ENCODE data around the gene TUB.
A peak's percentile ranks its signal among the peaks of the same experiment; 100 is the strongest.

TUB gene, protein sequence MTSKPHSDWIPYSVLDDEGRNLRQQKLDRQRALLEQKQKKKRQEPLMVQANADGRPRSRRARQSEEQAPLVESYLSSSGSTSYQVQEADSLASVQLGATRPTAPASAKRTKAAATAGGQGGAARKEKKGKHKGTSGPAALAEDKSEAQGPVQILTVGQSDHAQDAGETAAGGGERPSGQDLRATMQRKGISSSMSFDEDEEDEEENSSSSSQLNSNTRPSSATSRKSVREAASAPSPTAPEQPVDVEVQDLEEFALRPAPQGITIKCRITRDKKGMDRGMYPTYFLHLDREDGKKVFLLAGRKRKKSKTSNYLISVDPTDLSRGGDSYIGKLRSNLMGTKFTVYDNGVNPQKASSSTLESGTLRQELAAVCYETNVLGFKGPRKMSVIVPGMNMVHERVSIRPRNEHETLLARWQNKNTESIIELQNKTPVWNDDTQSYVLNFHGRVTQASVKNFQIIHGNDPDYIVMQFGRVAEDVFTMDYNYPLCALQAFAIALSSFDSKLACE

DNA sequence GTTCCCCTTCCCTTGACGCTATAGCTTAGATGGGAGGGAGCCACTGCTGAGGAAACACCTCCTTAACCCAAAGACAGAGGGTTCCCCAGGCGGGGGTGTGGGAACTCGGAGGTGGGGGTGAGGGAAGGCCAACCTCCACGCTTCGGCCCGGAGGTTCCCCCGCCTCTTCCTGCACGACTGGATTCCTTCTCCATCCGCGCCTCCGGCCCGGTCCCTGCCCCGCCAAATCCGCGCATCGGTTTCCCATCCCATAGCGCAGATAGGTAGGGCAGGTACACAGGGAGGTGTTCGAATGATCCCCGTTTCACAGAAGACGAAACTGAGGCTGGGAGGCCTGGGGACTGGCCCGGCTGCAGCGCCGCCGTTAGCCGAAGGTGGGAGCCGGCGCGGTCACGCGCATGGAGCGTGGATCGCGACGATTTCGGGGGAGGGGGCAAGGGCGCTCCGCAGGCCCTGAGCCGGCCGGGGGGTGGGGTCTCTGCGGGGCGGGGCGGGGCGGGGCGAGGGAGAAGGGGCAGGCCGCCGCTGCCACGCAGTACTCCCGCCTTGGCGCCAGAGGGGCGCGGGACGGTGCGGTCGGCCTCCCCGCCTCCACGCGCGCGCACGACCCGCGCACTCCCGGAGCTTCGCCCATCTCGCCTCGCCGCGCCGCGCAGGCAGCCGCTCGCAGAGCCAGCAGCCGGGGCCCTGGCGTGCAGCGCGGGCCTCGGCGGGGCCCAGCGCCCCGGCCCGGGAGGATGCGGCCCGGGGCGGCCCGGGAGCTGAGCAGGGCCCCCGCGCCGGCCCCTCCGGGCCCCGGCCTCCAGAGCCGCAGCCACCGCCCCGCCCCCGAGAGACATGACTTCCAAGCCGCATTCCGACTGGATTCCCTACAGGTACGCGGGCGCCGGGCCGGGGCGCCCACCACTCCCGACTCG is at the start of gene TUB:
Gene TUB (plus strand): TSS at position 538 of the 917 bp plus-strand sequence. CDS start 300 bp downstream, at position 838.
- Histone ChIP-seq H3K27me3 (replicated peaks) (no peaks in the 10 kb centered on the region), H3K4me3 (ENCODE audit: low read depth, low read length) (peak within 1 kb of the TSS; percentile 60), H3K27ac (no peak within 1 kb of the TSS), H3K36me3 (replicated peaks) (no peaks in the 10 kb centered on the region)
- TF ChIP-seq, protein P1, sequence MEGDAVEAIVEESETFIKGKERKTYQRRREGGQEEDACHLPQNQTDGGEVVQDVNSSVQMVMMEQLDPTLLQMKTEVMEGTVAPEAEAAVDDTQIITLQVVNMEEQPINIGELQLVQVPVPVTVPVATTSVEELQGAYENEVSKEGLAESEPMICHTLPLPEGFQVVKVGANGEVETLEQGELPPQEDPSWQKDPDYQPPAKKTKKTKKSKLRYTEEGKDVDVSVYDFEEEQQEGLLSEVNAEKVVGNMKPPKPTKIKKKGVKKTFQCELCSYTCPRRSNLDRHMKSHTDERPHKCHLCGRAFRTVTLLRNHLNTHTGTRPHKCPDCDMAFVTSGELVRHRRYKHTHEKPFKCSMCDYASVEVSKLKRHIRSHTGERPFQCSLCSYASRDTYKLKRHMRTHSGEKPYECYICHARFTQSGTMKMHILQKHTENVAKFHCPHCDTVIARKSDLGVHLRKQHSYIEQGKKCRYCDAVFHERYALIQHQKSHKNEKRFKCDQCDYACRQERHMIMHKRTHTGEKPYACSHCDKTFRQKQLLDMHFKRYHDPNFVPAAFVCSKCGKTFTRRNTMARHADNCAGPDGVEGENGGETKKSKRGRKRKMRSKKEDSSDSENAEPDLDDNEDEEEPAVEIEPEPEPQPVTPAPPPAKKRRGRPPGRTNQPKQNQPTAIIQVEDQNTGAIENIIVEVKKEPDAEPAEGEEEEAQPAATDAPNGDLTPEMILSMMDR (IDR thresholded peaks at IDR 0.05; ENCODE audit: low read depth, low read length, missing control alignments), result peak; percentile 3
- in situ Hi-C loops (cut with HindIII; ENCODE audit: low pct_ligation_motif_present, low sequenced_read_pairs), result no loop called here
- DNase-seq, result no peak

DNA sequence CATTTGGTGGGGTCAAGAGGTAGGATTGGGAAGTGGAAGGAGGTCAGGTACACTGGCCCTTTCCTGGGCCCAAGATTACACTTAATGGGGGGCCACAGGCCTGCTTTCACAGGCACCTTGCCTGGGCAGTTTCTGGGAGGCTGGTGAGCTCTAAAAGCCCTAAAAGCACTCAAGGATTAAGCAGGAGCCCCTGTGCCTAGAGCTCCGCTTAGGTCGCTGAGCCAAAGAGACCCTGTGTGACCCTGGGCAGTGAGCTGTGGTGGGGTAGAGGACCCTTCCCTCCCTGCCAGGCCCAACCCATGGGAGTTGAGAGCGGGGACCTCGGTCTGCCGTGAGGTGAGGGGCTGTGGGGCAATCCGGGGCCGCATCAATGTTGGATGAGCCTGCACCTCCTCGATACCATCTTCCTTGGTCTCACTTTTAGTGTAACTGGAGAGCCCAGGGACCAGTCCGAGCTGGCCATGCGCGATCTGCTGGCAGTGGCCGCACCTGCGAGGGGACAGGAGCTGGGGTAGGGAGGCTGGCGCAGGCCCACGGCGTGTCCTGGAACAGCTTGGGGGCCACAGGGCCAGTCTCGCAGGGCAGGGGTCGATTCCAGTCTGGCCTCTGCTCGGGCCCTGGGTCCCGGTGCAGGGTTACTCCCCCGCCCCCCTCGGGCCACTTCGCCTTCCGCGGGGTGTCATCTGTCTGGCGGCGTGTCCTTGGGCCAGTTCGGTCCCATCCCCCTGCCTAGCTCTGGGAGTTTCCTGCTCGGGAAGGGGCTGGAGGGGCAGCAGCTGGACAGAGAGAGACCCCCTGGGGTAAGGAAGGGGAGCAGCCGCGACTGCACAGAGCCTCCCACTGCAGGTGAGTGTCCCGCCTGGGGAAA is 49.5 kb upstream of the TUB start:
- H3K27me3 ChIP-seq (replicated peaks), result peaks cover 2% of the 10 kb centered on the region
- TF ChIP-seq, protein P1 (IDR thresholded peaks at IDR 0.05; ENCODE audit: low read depth, low read length, missing control alignments), result no peak

DNA sequence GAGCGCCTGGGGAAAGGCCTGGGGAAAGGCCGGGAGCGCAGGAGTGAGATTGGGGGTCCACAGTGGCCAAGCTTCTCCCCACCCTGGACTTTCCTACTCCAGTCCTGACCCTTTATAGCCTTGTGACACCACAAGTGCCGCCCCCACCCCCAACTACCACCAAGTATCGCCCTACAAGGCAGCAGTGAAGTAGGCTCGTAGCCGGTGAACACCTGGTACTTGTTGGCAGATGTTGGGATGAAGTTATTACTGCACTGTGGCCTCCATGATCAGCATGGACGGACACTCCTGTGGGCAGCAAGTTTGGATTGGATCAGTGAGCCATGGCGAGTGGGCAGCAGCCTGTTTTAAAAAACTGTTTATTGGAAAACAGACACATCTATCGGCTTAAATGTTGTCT is 48.9 kb upstream of the TUB start:
- Histone ChIP-seq H3K27me3 (replicated peaks) (peaks cover 3% of the 10 kb centered on the region), H3K36me3 (replicated peaks) (no peaks in the 10 kb centered on the region), H3K4me3 (ENCODE audit: low read depth, low read length) (no peak overlapping the region), H3K27ac (no peak overlapping the region)
- TF ChIP-seq, protein P1 (IDR thresholded peaks at IDR 0.05; ENCODE audit: low read depth, low read length, missing control alignments), result no peak
- DNase-seq, result no peak
- in situ Hi-C loops (cut with HindIII; ENCODE audit: low pct_ligation_motif_present, low sequenced_read_pairs), result no loop called here

More for the DNA sequence above, 49.5 kb upstream of the TUB start:
- DNase-seq, result no peak
- Histone ChIP-seq H3K4me3 (ENCODE audit: low read depth, low read length) (no peak overlapping the region), H3K27ac (no peak overlapping the region), H3K36me3 (replicated peaks) (no peaks in the 10 kb centered on the region)
- in situ Hi-C loops (cut with HindIII; ENCODE audit: low pct_ligation_motif_present, low sequenced_read_pairs), result no loop called here

DNA sequence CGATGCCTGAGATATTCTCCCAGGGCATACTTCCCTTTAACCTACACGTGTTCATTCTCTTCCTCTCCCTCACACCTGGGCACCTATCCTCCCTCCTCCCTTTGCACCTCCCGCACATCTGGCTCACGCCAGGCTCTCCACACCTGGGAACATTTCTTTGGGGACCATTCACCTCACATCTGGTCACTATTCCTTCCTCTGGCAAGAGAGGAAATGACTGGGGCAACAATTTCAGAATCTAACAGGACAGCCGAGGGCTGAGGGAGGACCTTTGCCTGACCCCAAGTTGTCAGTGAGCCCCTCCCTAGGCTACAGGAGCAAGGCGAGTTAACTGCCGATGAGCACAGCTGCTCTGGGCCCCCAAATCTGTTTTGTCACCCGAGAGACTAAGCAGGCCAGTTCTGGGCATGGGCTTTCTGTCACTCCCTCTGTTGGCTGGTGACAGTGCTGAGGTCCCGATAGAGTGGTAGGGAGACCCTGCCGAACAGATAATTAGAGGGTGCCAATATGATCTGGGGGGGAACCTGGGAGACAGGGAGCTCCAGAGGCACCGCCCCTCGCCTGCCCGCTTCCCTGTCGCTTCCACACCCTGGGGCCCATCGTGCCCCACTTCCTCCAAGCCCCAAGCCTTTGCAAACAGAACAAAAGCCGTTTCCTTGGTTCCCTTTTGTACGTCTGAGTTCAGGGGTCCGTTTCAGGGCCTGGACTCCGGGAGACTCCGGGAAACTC is 48.3 kb upstream of the TUB start:
- in situ Hi-C loops (cut with HindIII; ENCODE audit: low pct_ligation_motif_present, low sequenced_read_pairs), result no loop called here
- no peaks in the 10 kb centered on the region for H3K36me3 ChIP-seq (replicated peaks)
- TF ChIP-seq, protein P1 (IDR thresholded peaks at IDR 0.05; ENCODE audit: low read depth, low read length, missing control alignments), result no peak
- H3K4me3 ChIP-seq (ENCODE audit: low read depth, low read length), result no peak overlapping the region
- H3K27ac ChIP-seq, result no peak overlapping the region
- peaks cover 3% of the 10 kb centered on the region for H3K27me3 ChIP-seq (replicated peaks)
- no peak for DNase-seq
